Measurements from ENCODE around the gene MMP12. TPM values are rescaled to one million over a fixed set of nuclear protein-coding genes. Genes with fewer than 3 reads are reported as not detected.

MMP12 gene
- total RNA-seq, 1 experiment from 2014 or later: not detected

DNA sequence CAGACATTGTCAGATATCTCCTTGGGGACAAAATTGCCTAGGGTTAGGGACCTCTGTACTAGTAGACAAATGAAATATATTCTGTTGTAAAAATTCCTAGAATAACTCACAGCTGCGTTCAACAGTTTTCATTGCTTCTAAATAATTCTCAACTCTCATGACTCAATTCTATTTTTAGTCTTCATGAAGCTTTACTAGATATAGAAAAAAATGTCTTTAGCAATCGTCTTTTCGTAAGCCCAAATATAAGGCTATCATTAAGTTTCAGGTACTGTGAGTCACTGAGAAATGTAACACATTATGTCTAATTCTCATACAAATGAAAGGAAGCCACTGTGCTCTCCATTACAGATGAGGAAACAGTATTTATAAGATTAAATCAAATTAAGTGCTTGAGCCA is 6.4 kb downstream of the MMP12 start:
- no peaks in the 10 kb centered on the region for H3K27me3 Mint-ChIP-seq (ENCODE audit: low read depth)
- H3K36me3 Mint-ChIP-seq: no peaks in the 10 kb centered on the region
- H3K4me3 Mint-ChIP-seq: no peak overlapping the region
- ATAC-seq (no peak), DNase-seq (ENCODE audit: low spot score) (no peak)
- no peaks in the 10 kb centered on the region for H3K4me1 Mint-ChIP-seq
- H3K9me3 Mint-ChIP-seq: peaks cover 12% of the 10 kb centered on the region; the same call in 1 of the 2 replicates
- TF ChIP-seq ETV6 (CRISPR knock-in tag; IDR thresholded peaks at IDR 0.05) (no peak), NR2C2 (CRISPR knock-in tag; IDR thresholded peaks at IDR 0.05) (no peak), IRF2 (CRISPR knock-in tag; IDR thresholded peaks at IDR 0.05; ENCODE audit: borderline replicate concordance, low read depth) (no peak)
- TF ChIP-seq, protein P1, sequence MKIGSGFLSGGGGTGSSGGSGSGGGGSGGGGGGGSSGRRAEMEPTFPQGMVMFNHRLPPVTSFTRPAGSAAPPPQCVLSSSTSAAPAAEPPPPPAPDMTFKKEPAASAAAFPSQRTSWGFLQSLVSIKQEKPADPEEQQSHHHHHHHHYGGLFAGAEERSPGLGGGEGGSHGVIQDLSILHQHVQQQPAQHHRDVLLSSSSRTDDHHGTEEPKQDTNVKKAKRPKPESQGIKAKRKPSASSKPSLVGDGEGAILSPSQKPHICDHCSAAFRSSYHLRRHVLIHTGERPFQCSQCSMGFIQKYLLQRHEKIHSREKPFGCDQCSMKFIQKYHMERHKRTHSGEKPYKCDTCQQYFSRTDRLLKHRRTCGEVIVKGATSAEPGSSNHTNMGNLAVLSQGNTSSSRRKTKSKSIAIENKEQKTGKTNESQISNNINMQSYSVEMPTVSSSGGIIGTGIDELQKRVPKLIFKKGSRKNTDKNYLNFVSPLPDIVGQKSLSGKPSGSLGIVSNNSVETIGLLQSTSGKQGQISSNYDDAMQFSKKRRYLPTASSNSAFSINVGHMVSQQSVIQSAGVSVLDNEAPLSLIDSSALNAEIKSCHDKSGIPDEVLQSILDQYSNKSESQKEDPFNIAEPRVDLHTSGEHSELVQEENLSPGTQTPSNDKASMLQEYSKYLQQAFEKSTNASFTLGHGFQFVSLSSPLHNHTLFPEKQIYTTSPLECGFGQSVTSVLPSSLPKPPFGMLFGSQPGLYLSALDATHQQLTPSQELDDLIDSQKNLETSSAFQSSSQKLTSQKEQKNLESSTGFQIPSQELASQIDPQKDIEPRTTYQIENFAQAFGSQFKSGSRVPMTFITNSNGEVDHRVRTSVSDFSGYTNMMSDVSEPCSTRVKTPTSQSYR (CRISPR knock-in tag; IDR thresholded peaks at IDR 0.05): no peak
- TF ChIP-seq, protein P2, sequence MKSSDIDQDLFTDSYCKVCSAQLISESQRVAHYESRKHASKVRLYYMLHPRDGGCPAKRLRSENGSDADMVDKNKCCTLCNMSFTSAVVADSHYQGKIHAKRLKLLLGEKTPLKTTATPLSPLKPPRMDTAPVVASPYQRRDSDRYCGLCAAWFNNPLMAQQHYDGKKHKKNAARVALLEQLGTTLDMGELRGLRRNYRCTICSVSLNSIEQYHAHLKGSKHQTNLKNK (CRISPR knock-in tag; IDR thresholded peaks at IDR 0.05): no peak
- CTCF ChIA-PET: no interaction called here
- POLR2A ChIA-PET: no interaction called here
- no peak overlapping the region for H3K27ac Mint-ChIP-seq

DNA sequence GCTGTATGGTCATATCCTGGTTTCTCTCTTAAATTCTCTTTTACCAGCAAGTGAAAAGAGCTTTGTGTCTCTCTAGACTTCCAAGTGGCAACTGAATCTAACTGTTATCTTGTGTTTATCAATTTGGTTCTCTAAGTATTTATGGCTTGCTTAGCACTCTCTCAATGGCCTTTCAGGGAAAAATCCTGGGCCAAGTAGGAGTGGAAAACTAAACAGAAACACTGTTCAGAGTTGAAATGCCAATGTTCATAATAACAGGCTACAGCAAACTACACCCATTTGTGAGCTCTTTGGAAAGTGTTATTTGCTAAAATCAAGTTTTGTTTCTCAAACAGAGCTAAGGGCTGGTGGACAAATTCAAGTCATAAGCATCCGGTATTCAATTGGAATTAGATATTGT is 10.1 kb downstream of the MMP12 start:
- no peaks in the 10 kb centered on the region for H3K27me3 Mint-ChIP-seq (ENCODE audit: low read depth)

More for the DNA sequence above, 10.1 kb downstream of the MMP12 start:
- H3K4me1 Mint-ChIP-seq: no peaks in the 10 kb centered on the region
- DNase-seq (ENCODE audit: low spot score): no peak
- ChIA-PET CTCF (no interaction called here), POLR2A (interaction anchor here (0.5 kb wide), 1 partner anchor 772 kb away, joined by 5 read pairs; no protein-coding TSS in a partner anchor)
- TF ChIP-seq ZNF416 (CRISPR knock-in tag; IDR thresholded peaks at IDR 0.05): no peak
- TF ChIP-seq, protein P3, sequence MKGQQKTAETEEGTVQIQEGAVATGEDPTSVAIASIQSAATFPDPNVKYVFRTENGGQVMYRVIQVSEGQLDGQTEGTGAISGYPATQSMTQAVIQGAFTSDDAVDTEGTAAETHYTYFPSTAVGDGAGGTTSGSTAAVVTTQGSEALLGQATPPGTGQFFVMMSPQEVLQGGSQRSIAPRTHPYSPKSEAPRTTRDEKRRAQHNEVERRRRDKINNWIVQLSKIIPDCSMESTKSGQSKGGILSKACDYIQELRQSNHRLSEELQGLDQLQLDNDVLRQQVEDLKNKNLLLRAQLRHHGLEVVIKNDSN (CRISPR knock-in tag; IDR thresholded peaks at IDR 0.05): no peak
- TF ChIP-seq TEAD4 (CRISPR knock-in tag; IDR thresholded peaks at IDR 0.05): no peak
- TF ChIP-seq SMAD4 (CRISPR knock-in tag; IDR thresholded peaks at IDR 0.05): no peak
- TF ChIP-seq OVOL2 (CRISPR knock-in tag; IDR thresholded peaks at IDR 0.05; ENCODE audit: borderline replicate concordance): no peak
- TF ChIP-seq, protein P4, sequence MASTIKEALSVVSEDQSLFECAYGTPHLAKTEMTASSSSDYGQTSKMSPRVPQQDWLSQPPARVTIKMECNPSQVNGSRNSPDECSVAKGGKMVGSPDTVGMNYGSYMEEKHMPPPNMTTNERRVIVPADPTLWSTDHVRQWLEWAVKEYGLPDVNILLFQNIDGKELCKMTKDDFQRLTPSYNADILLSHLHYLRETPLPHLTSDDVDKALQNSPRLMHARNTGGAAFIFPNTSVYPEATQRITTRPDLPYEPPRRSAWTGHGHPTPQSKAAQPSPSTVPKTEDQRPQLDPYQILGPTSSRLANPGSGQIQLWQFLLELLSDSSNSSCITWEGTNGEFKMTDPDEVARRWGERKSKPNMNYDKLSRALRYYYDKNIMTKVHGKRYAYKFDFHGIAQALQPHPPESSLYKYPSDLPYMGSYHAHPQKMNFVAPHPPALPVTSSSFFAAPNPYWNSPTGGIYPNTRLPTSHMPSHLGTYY (CRISPR knock-in tag; IDR thresholded peaks at IDR 0.05): no peak
- TF ChIP-seq, protein P5, sequence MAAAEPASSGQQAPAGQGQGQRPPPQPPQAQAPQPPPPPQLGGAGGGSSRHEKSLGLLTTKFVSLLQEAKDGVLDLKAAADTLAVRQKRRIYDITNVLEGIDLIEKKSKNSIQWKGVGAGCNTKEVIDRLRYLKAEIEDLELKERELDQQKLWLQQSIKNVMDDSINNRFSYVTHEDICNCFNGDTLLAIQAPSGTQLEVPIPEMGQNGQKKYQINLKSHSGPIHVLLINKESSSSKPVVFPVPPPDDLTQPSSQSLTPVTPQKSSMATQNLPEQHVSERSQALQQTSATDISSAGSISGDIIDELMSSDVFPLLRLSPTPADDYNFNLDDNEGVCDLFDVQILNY (CRISPR knock-in tag; IDR thresholded peaks at IDR 0.05): no peak
- TF ChIP-seq, protein P6, sequence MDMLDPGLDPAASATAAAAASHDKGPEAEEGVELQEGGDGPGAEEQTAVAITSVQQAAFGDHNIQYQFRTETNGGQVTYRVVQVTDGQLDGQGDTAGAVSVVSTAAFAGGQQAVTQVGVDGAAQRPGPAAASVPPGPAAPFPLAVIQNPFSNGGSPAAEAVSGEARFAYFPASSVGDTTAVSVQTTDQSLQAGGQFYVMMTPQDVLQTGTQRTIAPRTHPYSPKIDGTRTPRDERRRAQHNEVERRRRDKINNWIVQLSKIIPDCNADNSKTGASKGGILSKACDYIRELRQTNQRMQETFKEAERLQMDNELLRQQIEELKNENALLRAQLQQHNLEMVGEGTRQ (CRISPR knock-in tag; IDR thresholded peaks at IDR 0.05): no peak
- TF ChIP-seq JUN (CRISPR knock-in tag; IDR thresholded peaks at IDR 0.05): no peak
- no peak for TF ChIP-seq NR1H2 (CRISPR knock-in tag; IDR thresholded peaks at IDR 0.05)
- no peak for TF ChIP-seq ESRRA (CRISPR knock-in tag; IDR thresholded peaks at IDR 0.05; ENCODE audit: borderline replicate concordance)
- no peak for TF ChIP-seq ZNF138 (CRISPR knock-in tag; conservative IDR thresholded peaks at IDR 0.05)
- TF ChIP-seq, protein P7, sequence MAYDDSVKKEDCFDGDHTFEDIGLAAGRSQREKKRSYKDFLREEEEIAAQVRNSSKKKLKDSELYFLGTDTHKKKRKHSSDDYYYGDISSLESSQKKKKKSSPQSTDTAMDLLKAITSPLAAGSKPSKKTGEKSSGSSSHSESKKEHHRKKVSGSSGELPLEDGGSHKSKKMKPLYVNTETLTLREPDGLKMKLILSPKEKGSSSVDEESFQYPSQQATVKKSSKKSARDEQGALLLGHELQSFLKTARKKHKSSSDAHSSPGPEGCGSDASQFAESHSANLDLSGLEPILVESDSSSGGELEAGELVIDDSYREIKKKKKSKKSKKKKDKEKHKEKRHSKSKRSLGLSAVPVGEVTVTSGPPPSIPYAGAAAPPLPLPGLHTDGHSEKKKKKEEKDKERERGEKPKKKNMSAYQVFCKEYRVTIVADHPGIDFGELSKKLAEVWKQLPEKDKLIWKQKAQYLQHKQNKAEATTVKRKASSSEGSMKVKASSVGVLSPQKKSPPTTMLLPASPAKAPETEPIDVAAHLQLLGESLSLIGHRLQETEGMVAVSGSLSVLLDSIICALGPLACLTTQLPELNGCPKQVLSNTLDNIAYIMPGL (CRISPR knock-in tag; IDR thresholded peaks at IDR 0.05): no peak
- TF ChIP-seq, protein P8, sequence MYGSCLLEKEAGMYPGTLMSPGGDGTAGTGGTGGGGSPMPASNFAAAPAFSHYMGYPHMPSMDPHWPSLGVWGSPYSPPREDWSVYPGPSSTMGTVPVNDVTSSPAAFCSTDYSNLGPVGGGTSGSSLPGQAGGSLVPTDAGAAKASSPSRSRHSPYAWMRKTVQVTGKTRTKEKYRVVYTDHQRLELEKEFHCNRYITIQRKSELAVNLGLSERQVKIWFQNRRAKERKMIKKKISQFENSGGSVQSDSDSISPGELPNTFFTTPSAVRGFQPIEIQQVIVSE (CRISPR knock-in tag; IDR thresholded peaks at IDR 0.05; ENCODE audit: borderline replicate concordance): no peak
- TF ChIP-seq MYBL2 (CRISPR knock-in tag; IDR thresholded peaks at IDR 0.05): no peak
- no peak for TF ChIP-seq NR3C1 (CRISPR knock-in tag; conservative IDR thresholded peaks at IDR 0.05; ENCODE audit: low read depth)
- TF ChIP-seq, protein P9, sequence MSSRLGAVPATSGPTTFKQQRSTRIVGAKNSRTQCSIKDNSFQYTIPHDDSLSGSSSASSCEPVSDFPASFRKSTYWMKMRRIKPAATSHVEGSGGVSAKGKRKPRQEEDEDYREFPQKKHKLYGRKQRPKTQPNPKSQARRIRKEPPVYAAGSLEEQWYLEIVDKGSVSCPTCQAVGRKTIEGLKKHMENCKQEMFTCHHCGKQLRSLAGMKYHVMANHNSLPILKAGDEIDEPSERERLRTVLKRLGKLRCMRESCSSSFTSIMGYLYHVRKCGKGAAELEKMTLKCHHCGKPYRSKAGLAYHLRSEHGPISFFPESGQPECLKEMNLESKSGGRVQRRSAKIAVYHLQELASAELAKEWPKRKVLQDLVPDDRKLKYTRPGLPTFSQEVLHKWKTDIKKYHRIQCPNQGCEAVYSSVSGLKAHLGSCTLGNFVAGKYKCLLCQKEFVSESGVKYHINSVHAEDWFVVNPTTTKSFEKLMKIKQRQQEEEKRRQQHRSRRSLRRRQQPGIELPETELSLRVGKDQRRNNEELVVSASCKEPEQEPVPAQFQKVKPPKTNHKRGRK (CRISPR knock-in tag; IDR thresholded peaks at IDR 0.05; ENCODE audit: borderline replicate concordance): no peak
- TF ChIP-seq, protein P10, sequence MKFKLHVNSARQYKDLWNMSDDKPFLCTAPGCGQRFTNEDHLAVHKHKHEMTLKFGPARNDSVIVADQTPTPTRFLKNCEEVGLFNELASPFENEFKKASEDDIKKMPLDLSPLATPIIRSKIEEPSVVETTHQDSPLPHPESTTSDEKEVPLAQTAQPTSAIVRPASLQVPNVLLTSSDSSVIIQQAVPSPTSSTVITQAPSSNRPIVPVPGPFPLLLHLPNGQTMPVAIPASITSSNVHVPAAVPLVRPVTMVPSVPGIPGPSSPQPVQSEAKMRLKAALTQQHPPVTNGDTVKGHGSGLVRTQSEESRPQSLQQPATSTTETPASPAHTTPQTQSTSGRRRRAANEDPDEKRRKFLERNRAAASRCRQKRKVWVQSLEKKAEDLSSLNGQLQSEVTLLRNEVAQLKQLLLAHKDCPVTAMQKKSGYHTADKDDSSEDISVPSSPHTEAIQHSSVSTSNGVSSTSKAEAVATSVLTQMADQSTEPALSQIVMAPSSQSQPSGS (CRISPR knock-in tag; IDR thresholded peaks at IDR 0.05; ENCODE audit: borderline replicate concordance, low read depth): no peak
- no peaks in the 10 kb centered on the region for H3K9me3 Mint-ChIP-seq
- no peak for ATAC-seq
- H3K4me3 Mint-ChIP-seq: no peak overlapping the region
- no peak overlapping the region for H3K27ac Mint-ChIP-seq
- H3K36me3 Mint-ChIP-seq: no peaks in the 10 kb centered on the region
